HepG2 (cell line): ENCODE results near the gene AARSD1.

ENCODE experiments used
- FOXO4 ChIP-seq: sonication (generic); formaldehyde crosslinking; conservative IDR thresholded peaks from 2 replicates; pipeline ENCODE4 v1.8.1; 2023; ENCODE audit warnings: missing genetic modification reagents
- PRDM15 ChIP-seq: sonication (generic); formaldehyde crosslinking; IDR thresholded peaks from 2 replicates; pipeline ENCODE4 v1.4.0; 2020; ENCODE audit warnings: missing genetic modification reagents
- SP2 ChIP-seq: sonication (generic); formaldehyde crosslinking; IDR thresholded peaks from 2 replicates; pipeline ENCODE4 v1.5.1; 2020; ENCODE audit warnings: mild to moderate bottlenecking, missing genetic modification reagents
- STAG1 ChIP-seq: sonication (generic); formaldehyde crosslinking; IDR thresholded peaks from 2 replicates; pipeline ENCODE4 v1.4.0; 2020; ENCODE audit warnings: missing genetic modification reagents
- TP53 ChIP-seq: sonication (generic); formaldehyde crosslinking; conservative IDR thresholded peaks from 2 replicates; pipeline ENCODE4 v1.4.0; 2020; ENCODE audit warnings: missing genetic modification reagents

GRCh38 chr17:42950044-42950783 lies 14.0 kb downstream of the AARSD1 start:
- TF ChIP-seq STAG1 (CRISPR knock-in tag) (no peak), FOXO4 (CRISPR knock-in tag) (no peak), PRDM15 (CRISPR knock-in tag) (no peak), TP53 (no peak), SP2 (no peak)
